ENCODE measurements around the gene UBE2E2. TPM values are rescaled to one million over a fixed set of nuclear protein-coding genes. Genes with fewer than 3 reads are reported as not detected.

The UBE2E2 gene
- total RNA-seq, 1 donor from 2014 or later, result 42.4 TPM

DNA sequence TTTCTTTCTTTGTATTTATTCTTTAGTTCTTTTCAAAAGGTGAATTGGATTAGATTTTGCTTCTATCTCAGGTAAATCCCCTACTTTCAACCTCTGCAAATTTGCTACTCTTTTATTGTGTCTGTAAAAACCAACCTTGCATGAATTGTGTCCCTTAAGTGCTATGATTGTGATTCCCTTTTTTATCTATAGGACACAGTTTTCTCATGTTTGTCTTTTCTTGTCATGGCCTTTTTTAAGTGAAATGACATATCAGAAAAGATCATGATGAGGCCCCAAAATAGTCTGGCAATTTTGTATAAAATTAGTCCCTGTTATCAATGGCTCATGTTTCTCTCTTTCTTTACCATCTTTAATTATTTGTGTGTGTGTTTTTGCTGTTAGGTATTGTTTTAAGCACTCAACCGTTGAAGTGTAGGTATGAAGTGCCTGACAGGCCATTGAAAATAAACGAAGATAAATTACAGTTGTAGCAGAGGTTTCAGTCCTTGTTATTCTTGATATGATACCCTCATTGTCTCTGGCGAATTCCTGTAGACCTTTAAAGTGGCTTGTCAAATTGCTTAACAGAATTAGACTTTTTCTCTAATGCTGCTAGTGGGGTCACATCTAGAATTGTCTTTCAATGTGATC is 184.3 kb downstream of the UBE2E2 start:
- DNase-seq (ENCODE audit: extremely low spot score, unreplicated experiment), result no peak
- H3K36me3 Mint-ChIP-seq (ENCODE audit: unreplicated experiment), result peaks cover 4% of the 10 kb centered on the region
- H3K9me3 Mint-ChIP-seq (ENCODE audit: unreplicated experiment), result no peaks in the 10 kb centered on the region

DNA sequence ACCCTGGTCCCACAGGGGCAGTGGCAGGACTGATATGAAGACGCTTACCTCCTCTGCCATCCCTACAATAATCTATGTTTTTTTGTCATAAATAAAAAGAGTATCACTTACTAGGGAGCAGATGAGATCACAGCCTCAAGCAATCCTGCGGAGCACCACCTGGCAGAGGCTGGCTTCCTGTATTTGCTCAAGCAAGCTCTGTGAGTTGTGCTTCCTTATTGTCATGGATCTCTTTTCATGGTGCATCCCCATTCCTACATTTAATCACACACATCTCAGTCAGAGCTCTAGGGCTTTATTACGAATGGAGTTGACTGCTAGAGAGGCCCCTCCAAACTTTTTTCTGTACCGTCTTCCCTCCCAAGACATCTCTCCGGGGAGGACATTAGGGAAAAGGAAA is 186.0 kb downstream of the UBE2E2 start:
- no peaks in the 10 kb centered on the region for H3K4me1 Mint-ChIP-seq (ENCODE audit: unreplicated experiment)
- no peak for DNase-seq (ENCODE audit: extremely low spot score, unreplicated experiment)
- no peaks in the 10 kb centered on the region for H3K27me3 Mint-ChIP-seq (ENCODE audit: unreplicated experiment)
- TF ChIP-seq, protein P1, sequence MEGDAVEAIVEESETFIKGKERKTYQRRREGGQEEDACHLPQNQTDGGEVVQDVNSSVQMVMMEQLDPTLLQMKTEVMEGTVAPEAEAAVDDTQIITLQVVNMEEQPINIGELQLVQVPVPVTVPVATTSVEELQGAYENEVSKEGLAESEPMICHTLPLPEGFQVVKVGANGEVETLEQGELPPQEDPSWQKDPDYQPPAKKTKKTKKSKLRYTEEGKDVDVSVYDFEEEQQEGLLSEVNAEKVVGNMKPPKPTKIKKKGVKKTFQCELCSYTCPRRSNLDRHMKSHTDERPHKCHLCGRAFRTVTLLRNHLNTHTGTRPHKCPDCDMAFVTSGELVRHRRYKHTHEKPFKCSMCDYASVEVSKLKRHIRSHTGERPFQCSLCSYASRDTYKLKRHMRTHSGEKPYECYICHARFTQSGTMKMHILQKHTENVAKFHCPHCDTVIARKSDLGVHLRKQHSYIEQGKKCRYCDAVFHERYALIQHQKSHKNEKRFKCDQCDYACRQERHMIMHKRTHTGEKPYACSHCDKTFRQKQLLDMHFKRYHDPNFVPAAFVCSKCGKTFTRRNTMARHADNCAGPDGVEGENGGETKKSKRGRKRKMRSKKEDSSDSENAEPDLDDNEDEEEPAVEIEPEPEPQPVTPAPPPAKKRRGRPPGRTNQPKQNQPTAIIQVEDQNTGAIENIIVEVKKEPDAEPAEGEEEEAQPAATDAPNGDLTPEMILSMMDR (IDR thresholded peaks at IDR 0.05), result no peak
- H3K36me3 Mint-ChIP-seq (ENCODE audit: unreplicated experiment), result peaks cover 4% of the 10 kb centered on the region
- H3K27ac Mint-ChIP-seq (ENCODE audit: unreplicated experiment), result no peak overlapping the region
- H3K4me3 Mint-ChIP-seq (ENCODE audit: unreplicated experiment), result no peak overlapping the region
- H3K9me3 Mint-ChIP-seq (ENCODE audit: unreplicated experiment), result no peaks in the 10 kb centered on the region

More for the DNA sequence above, 184.3 kb downstream of the UBE2E2 start:
- TF ChIP-seq, protein P1 (IDR thresholded peaks at IDR 0.05), result no peak
- no peak overlapping the region for H3K4me3 Mint-ChIP-seq (ENCODE audit: unreplicated experiment)
- no peak overlapping the region for H3K27ac Mint-ChIP-seq (ENCODE audit: unreplicated experiment)
- H3K27me3 Mint-ChIP-seq (ENCODE audit: unreplicated experiment), result no peaks in the 10 kb centered on the region
- no peaks in the 10 kb centered on the region for H3K4me1 Mint-ChIP-seq (ENCODE audit: unreplicated experiment)

DNA sequence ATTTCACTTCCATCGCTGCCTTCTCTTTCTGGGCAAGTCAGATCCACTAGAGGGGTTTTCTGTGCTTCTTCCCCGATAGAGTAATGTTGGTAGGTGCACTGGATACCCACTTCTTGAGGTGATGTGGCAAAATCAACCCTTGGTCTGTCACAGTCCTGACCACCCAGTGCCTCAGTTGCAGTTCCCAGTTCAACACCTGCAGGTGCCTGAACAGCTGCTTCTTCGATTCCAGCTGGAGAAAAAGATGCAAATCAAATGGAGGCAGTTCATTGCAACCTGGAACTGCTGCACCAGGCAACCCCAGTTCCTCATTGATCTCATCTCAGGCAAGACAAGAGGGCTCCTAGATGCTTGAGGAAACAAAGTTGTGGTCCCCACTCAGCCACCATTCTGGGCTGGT is 186.6 kb downstream of the UBE2E2 start:
- no peak overlapping the region for H3K4me3 Mint-ChIP-seq (ENCODE audit: unreplicated experiment)
- TF ChIP-seq, protein P1 (IDR thresholded peaks at IDR 0.05), result no peak

DNA sequence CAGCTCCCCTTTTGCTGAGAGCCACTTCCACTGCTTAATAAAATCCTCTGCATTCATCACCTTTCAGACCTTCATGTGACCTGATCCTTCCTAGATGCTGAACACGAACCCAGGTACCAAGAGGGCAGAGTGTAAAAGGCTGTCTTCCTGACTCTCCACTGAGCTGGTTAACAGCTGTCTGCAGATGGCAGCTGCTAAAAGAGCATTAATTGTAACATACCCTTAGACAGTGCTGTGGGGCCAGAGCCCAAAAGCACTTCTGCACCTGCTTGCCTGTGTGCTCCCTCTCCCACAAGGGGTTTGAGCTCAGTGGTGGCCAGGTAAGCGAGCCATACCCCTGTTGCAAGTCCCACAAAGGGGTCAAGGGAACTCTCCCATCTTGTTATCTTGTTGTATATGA is 187.3 kb downstream of the UBE2E2 start:
- TF ChIP-seq, protein P1 (IDR thresholded peaks at IDR 0.05), result no peak
- Mint-ChIP-seq H3K27ac (ENCODE audit: unreplicated experiment) (no peak overlapping the region), H3K4me1 (ENCODE audit: unreplicated experiment) (no peaks in the 10 kb centered on the region), H3K9me3 (ENCODE audit: unreplicated experiment) (no peaks in the 10 kb centered on the region), H3K36me3 (ENCODE audit: unreplicated experiment) (peaks cover 4% of the 10 kb centered on the region), H3K27me3 (ENCODE audit: unreplicated experiment) (no peaks in the 10 kb centered on the region), H3K4me3 (ENCODE audit: unreplicated experiment) (no peak overlapping the region)
- DNase-seq (ENCODE audit: extremely low spot score, unreplicated experiment), result no peak

More for the DNA sequence above, 186.6 kb downstream of the UBE2E2 start:
- DNase-seq (ENCODE audit: extremely low spot score, unreplicated experiment), result no peak
- Mint-ChIP-seq H3K4me1 (ENCODE audit: unreplicated experiment) (no peaks in the 10 kb centered on the region), H3K36me3 (ENCODE audit: unreplicated experiment) (peaks cover 4% of the 10 kb centered on the region), H3K9me3 (ENCODE audit: unreplicated experiment) (no peaks in the 10 kb centered on the region), H3K27ac (ENCODE audit: unreplicated experiment) (no peak overlapping the region), H3K27me3 (ENCODE audit: unreplicated experiment) (no peaks in the 10 kb centered on the region)

DNA sequence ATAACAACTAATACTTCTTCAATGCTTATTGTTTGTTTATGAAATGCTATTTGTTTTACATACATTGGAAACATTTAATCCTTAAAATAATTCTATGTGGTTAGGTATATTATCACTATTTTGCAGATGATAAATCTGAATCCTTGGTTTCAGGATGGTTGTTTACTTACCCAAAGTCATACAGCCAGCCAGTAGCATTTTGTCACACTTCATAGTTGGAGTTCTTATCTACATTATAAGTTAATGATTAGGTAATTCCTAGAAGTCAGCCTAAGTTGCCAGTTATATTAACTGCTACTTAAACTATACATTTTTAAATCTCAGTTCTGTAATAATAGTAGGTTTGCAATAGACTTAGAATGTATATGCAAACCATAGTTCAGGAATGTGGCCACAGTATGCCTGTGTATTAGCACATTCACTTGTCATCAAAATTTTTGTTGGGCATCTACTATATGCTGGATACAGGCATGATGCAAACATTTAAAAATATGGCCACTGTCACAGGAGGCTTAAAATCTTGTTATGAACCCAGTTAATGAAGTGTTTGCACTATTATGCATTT is 187.9 kb downstream of the UBE2E2 start:
- Mint-ChIP-seq H3K36me3 (ENCODE audit: unreplicated experiment) (peaks cover 4% of the 10 kb centered on the region), H3K4me3 (ENCODE audit: unreplicated experiment) (no peak overlapping the region), H3K27ac (ENCODE audit: unreplicated experiment) (no peak overlapping the region), H3K27me3 (ENCODE audit: unreplicated experiment) (no peaks in the 10 kb centered on the region), H3K9me3 (ENCODE audit: unreplicated experiment) (no peaks in the 10 kb centered on the region), H3K4me1 (ENCODE audit: unreplicated experiment) (no peaks in the 10 kb centered on the region)
- DNase-seq (ENCODE audit: extremely low spot score, unreplicated experiment), result no peak
- TF ChIP-seq, protein P1 (IDR thresholded peaks at IDR 0.05), result no peak
